Measurements from ENCODE around the gene PIGR.

The PIGR gene

GRCh38 chr1:206957639-206958038 lies 11.4 kb upstream of the PIGR start:
- no peak for DNase-seq

GRCh38 chr1:206955476-206956451 lies 9.5 kb upstream of the PIGR start:
- no peak for DNase-seq

GRCh38 chr1:206954459-206955342 lies 8.4 kb upstream of the PIGR start:
- no peak for DNase-seq

GRCh38 chr1:206953626-206954025 lies 7.4 kb upstream of the PIGR start:
- no peak for DNase-seq

GRCh38 chr1:206953126-206953525 lies 6.9 kb upstream of the PIGR start:
- DNase-seq, result no peak

GRCh38 chr1:206952171-206952570 lies 5.9 kb upstream of the PIGR start:
- DNase-seq, result no peak

GRCh38 chr1:206951318-206952100 lies 5.2 kb upstream of the PIGR start:
- no peak for DNase-seq

- no peak for DNase-seq
Measured at GRCh38 chr1:206949641-206950040, 3.4 kb upstream of the PIGR start.

- no peak for DNase-seq
Measured at GRCh38 chr1:206949208-206949607, 2.9 kb upstream of the PIGR start.

GRCh38 chr1:206947255-206947654 lies 989 bp upstream of the PIGR start:
- DNase-seq, result no peak

- no peak for DNase-seq
Measured at GRCh38 chr1:206945779-206946178, 487 bp downstream of the PIGR start.

GRCh38 chr1:206944703-206945102 lies 1.6 kb downstream of the PIGR start:
- no peak for DNase-seq

- DNase-seq, result no peak
Measured at GRCh38 chr1:206941766-206942418, 4.4 kb downstream of the PIGR start.

GRCh38 chr1:206940588-206940936 lies 5.7 kb downstream of the PIGR start:
- DNase-seq, result no peak

GRCh38 chr1:206939841-206940587 lies 6.3 kb downstream of the PIGR start:
- DNase-seq, result no peak

GRCh38 chr1:206939131-206939530 lies 7.1 kb downstream of the PIGR start:
- DNase-seq, result no peak

- no peak for DNase-seq
Measured at GRCh38 chr1:206937425-206937824, 8.8 kb downstream of the PIGR start.

GRCh38 chr1:206935491-206936067 lies 10.7 kb downstream of the PIGR start:
- no peak for DNase-seq

- DNase-seq, result no peak
Measured at GRCh38 chr1:206933333-206933945, 12.8 kb downstream of the PIGR start.

- DNase-seq, result no peak
Measured at GRCh38 chr1:206932177-206932576, 14.1 kb downstream of the PIGR start.

- DNase-seq, result no peak
Measured at GRCh38 chr1:206931709-206932108, 14.6 kb downstream of the PIGR start.

All from NCI-H2081 treated with DMSO at 0.1 percent for 48 hours (cell line).